ENCODE data around the gene HOXA10. TPM values are rescaled to one million over a fixed set of nuclear protein-coding genes. Genes with fewer than 3 reads are reported as not detected.
A peak's percentile ranks its signal among the peaks of the same experiment; 100 is the strongest.

HOXA10 gene
- total RNA-seq, 1 donor from 2014 or later, result not detected

DNA sequence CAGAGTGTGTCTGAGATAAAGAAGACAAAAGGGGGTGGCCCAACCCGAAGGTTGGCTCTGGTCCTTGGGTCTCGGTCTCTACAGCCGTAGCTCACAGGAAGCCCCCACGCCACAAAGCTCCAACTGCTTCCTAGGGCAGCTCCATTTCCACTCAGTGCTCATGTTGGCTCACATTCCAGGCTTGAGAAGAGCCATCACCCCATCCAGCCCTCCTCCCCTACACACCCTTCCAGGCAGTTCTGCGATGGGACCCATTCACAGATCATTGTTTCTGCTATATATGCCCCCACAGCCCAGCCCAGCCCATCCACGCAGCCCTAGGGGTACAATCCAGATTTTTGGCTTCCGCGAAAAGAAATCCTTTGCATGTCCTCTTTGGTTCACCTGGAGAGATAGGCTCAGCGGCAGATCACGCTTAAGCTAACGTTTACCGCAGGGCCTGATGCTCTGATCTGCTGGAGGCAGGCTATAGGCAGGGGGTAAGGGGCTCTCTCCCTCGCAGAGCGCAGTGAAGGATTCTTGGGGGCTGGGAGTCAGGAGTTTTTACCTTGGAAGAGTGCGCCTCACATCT is 17.1 kb upstream of the HOXA10 start:
- H3K27ac ChIP-seq (replicated peaks), result no peak overlapping the region
- peaks cover 41% of the 10 kb centered on the region for H3K4me1 ChIP-seq
- peaks cover 100% of the 10 kb centered on the region for H3K27me3 ChIP-seq (ENCODE audit: low read depth)
- intact Hi-C loops (cut with micrococcal nuclease), result no loop called here
- no peaks in the 10 kb centered on the region for H3K9me3 ChIP-seq (replicated peaks)
- H3K4me3 ChIP-seq, result no peak overlapping the region
- DNase-seq, result no peak
- H3K36me3 ChIP-seq, result no peaks in the 10 kb centered on the region
- TF ChIP-seq, protein P1, sequence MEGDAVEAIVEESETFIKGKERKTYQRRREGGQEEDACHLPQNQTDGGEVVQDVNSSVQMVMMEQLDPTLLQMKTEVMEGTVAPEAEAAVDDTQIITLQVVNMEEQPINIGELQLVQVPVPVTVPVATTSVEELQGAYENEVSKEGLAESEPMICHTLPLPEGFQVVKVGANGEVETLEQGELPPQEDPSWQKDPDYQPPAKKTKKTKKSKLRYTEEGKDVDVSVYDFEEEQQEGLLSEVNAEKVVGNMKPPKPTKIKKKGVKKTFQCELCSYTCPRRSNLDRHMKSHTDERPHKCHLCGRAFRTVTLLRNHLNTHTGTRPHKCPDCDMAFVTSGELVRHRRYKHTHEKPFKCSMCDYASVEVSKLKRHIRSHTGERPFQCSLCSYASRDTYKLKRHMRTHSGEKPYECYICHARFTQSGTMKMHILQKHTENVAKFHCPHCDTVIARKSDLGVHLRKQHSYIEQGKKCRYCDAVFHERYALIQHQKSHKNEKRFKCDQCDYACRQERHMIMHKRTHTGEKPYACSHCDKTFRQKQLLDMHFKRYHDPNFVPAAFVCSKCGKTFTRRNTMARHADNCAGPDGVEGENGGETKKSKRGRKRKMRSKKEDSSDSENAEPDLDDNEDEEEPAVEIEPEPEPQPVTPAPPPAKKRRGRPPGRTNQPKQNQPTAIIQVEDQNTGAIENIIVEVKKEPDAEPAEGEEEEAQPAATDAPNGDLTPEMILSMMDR (IDR thresholded peaks at IDR 0.05; ENCODE audit: borderline replicate concordance), result no peak

DNA sequence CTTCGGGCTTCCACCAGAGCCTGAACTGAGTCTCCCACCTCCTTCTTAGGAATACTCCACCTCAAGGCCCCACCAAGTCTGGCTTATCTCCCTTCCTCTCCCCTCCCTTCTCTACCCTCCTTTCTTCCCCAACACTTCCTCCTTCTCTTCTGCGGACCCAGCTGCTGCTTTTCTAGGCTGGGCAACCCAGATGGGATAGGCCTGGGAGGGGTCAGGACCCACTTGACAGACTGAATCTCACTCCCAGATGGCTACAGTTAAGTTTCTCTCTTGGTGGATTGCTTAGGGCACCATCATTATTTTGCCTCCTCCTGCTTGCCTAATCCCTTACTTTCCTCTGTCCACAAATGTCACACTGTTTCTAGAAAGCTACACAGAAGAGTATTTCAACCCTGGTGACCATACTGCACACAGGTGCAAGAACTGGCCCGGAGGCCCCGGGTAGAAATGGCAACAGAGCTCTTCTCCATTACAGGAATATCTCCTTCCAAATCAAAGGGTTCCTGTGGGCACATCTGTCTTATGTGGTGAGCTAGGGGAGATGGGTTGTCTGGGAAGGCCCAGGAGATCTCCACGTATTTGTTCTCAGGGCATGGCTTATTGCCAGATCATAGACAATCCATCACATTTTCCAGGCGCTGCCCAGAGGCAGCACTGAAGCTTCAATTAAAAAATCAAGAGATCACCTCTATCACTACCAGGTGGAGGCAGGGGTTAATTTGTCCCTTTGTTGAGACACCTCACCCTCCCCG is 16.1 kb upstream of the HOXA10 start:
- Histone ChIP-seq H3K4me3 (no peak overlapping the region), H3K4me1 (peaks cover 50% of the 10 kb centered on the region), H3K9me3 (replicated peaks) (no peaks in the 10 kb centered on the region), H3K27ac (replicated peaks) (no peak overlapping the region), H3K36me3 (no peaks in the 10 kb centered on the region), H3K27me3 (ENCODE audit: low read depth) (peaks cover 100% of the 10 kb centered on the region)
- TF ChIP-seq, protein P1 (IDR thresholded peaks at IDR 0.05; ENCODE audit: borderline replicate concordance), result no peak
- no peak for DNase-seq
- intact Hi-C loops (cut with micrococcal nuclease), result no loop called here

DNA sequence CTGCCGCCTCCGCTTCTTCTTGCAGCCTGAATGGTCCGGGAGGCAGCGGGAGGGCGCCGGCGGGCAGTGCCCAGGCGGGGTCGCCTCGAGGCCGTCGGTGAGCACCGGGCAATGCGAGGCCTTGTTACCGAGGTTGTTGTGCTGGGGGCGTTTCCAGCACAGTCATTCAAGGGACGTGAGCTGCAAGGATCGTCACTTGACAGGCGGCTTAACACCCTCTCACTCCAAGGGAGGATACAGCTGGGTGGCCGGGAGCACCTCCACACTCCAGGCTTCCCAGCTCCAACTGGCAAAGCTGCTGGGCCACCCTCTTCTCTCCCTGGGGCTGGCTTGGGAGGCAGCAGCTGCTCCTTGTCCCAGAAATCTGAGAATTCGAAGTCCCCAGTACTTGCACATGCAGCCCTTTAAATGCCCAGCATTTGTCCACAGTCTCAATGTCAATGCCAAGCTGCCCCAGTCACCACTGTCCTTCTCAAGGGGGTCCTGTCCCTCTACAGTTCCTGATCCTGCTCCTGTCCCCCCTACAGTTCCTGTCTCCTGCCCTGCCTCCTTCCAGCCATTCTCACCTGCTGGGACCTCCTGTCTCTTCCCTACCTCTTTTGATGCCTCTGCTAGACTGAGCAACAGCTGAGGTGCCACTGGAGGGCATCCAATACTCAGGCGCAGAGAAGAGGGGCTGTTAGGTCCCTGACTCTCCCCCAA is 15.3 kb upstream of the HOXA10 start:
- peak overlapping the region; percentile 50 for H3K4me3 ChIP-seq
- no peak overlapping the region for H3K27ac ChIP-seq (replicated peaks)
- DNase-seq, result no peak
- H3K27me3 ChIP-seq (ENCODE audit: low read depth), result peaks cover 100% of the 10 kb centered on the region
- H3K4me1 ChIP-seq, result peaks cover 57% of the 10 kb centered on the region
- H3K36me3 ChIP-seq, result no peaks in the 10 kb centered on the region
- TF ChIP-seq, protein P1 (IDR thresholded peaks at IDR 0.05; ENCODE audit: borderline replicate concordance), result no peak
- H3K9me3 ChIP-seq (replicated peaks), result no peaks in the 10 kb centered on the region
- intact Hi-C loops (cut with micrococcal nuclease), result no loop called here

DNA sequence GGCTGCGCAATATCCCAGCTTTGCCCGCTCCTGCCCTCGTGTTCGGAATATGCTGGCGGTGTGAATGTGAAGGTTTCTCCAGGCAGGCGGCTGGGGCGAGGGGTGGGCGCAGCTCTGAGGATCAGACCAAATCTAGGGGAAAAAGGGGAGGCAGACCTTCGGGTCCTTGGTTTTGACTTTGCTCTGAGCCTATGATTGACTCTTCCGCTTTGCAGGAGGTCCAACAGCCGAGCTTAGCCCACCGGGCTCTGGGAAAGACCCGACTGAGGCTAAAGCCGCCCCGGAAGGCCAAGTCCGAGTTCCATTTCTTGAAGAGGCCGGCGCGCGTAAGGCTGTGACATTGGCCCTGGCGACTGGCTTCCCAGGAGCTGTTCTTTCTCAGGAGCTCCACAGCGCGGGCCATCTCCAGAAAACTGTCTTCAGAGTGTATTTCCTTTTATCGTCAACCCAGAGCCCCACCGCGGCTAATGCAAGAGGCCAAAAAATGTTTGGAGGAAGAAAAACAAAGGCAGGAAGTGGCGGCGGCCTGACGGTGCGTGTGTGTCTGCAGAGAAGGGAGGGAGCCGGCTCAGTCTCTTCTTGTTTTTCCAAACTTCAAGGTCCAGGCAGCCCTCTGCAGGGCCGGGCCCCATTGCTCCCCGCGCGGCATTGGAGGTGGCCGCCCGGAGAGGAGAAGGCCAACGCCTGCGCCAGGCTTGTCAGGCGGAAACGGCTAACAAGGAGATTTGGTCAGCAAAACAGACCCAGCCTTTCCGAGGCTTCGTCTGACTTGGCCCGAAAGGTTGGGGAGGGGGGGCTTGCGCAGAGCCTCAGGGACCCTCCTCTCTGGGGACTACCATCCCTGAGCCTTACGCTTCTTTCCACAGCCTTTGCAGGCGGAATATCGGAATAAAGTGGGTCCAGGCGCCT is 14.5 kb upstream of the HOXA10 start:
- H3K27me3 ChIP-seq (ENCODE audit: low read depth), result peaks cover 100% of the 10 kb centered on the region
- H3K9me3 ChIP-seq (replicated peaks), result no peaks in the 10 kb centered on the region
- no peak overlapping the region for H3K27ac ChIP-seq (replicated peaks)
- intact Hi-C loops (cut with micrococcal nuclease), result no loop called here
- no peaks in the 10 kb centered on the region for H3K36me3 ChIP-seq
- peaks cover 64% of the 10 kb centered on the region for H3K4me1 ChIP-seq
- TF ChIP-seq, protein P1 (IDR thresholded peaks at IDR 0.05; ENCODE audit: borderline replicate concordance), result no peak
- H3K4me3 ChIP-seq, result peak overlapping the region; percentile 50
- DNase-seq, result no peak
